Stimulated activated CD4-positive, alpha-beta T cell treated with anti-CD3 and anti-CD28 coated beads, Interleukin-12 subunit alpha, Interleukin-12 subunit beta, amount 100 ng/mL, for 48 hours (primary cell): ENCODE data around the gene SARDH.
"Not testable (repeated sequence)": the region's sequence is repeated elsewhere in the genome, so short reads cannot be mapped to it uniquely, and the experiment has no call there.

Experiments used
- DNase-seq, 3 donors: peaks; one replicate each; pipeline ENCODE4 v3.0.0-alpha.2; 2020; ENCODE audit warnings: low read depth in 2 of 3, low spot score in 1 of 3

Gene SARDH

DNA sequence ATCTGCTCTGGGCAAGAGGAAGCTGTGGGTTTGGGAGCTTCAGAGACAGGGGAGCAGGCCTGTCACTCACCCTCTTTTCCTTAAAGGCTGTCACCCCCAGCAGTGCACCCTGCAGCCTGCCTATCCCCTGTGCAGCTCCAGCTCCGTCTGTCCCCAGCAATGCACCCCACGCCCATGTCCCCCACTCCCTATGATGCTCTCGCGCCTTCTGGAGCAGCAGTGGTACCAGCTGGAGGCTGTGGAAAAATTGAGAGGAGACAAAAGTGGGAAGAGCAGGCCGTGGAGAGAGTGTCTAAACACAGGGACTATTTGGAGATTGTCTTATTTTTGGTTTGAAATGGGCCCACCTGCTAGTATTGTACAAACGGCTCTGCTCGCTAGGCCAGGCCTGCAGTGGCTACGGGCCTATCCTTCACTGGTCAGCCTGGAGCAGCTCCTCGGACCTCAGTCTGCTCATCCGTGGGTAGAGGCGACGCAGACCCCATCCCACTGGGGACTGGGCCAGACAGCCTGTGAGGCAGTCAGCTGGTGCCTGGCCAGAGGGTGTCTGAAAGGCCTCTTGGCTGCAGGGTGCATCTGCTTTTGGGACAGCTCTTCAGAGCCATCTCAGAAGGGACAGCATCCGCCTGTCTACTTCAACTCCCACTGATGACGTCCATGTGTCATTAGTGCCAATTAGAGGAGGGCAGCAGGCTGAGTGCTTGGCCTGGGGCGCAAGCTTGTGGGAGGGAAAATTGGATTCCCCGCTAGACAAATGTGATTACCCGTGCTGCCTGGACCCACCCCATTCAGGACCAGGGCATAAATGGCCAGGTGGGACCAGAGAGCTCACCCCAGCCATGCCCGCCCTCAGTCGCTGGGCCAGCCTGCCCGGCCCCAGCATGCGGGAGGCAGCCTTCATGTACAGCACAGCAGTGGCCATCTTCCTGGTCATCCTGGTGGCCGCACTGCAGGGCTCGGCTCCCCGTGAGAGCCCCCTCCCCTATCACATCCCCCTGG, 102.3 kb downstream of the SARDH start, which contains the start of gene DBH:
Gene DBH, plus strand, starts transcription at position 831 of the 999 bp plus-strand sequence. Its CDS starts 9 bp downstream, at position 840.
- DNase-seq = no peak

DNA sequence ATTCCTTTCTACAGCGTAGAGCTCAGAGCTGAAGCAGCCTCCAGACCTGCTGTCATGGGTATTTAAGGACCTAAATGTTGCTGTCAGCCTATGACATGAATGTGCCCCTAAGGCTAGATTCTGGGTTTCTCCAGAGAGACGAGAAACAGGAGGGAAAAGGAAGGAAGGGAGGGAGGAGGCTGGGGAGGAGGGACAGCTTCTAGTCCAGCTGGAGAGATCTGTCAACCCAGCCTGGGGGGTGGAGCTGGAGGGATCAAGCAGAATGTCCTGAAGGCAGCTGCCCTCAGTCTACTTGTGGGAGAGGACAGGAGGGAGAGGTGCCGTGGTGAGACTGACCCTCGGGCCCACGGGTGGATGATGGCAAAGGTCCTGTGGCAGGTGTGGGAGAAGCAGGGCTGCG, 103.1 kb downstream of the SARDH start:
- DNase-seq = no peak

DNA sequence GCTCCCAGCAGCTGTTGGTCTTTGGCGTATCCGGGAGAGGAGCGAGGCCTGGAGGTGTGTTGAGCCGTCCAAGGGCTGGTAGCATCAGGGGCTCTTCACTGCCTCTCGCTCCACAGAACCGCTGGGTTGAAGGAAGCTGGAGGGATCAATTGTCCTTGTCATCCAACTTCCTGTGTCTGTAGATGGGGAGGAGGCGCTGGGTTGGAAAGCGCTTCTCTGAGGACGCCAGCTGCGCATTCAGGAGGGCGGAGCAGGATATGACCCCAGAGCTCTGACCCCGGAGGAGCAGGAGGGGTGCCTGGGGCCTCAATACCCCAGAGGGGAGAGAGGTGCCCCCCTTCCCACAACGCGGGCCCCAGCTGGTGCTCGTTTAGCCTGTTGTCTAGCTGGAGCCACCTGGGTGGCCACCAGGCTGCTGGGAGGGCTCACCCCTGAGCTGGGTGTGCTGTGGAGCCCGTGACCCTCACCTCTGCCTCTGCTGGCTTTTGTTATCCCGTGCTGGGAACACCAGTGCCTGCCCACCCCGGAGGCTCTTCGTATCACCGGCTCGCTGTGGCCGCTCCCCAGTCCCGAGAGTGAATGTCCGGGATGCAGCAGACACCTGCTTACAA, 104.0 kb downstream of the SARDH start:
- DNase-seq = no peak

DNA sequence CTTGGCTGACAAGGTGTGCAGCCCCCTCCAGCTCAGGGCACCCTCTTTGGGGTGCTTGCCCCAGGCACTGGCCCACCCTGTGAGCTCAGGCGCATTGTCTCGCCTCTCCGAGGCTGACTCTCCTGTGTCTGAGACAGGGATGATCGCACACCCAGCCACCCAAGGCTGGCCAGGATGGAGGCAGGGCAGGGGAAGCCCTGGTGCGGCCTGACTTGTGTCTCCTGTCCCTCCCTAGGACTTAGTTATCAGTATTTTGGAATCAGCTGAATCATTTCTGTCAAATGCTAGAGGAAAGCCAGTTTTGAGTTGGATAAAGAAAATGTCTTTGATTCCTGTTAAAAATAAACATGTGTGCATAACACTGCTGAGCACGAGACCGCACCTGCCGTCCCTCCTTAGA, 104.5 kb downstream of the SARDH start:
- DNase-seq = no peak

DNA sequence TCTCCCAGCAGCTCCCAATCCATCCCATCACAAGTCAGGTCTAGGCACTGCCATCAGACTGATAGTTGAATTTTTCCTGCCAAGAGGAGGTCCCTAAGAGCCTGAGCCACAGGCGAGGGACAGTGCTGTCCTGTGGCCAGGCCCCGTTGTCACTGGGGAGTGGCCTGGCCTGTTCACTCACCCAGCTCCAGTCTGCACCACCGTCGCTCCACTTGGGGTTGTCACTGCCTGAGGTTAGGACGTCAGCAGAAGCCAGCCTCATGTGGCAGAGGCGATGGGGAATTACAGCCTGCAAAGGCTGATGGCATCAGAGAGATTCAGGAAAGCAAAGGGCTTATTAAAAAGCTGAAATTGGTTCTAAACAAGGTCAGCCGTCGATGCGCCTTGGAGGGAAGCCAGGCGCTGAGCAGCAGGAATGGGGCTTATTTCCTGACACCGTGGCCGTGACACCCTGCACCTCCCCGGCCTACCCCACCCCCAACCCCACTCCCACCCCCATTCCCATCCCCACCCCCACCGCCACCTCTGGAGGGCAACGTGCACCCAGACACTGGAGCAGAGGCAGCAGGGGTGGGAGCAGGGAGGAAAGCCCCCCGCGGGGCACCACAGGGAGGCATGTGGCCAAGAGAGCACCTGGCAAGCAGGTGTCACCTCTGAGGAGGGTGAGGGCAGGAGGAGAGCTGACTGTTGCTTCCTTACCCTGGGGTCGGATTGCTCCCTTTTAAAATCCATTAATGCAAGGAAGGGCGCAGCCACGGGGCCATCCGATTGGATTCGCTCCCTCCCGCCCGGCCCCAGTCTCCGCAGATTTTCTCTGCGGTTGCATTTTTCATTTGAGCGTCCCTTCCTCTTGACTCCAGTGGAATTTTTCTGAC, 105.1 kb downstream of the SARDH start:
- DNase-seq = no peak

DNA sequence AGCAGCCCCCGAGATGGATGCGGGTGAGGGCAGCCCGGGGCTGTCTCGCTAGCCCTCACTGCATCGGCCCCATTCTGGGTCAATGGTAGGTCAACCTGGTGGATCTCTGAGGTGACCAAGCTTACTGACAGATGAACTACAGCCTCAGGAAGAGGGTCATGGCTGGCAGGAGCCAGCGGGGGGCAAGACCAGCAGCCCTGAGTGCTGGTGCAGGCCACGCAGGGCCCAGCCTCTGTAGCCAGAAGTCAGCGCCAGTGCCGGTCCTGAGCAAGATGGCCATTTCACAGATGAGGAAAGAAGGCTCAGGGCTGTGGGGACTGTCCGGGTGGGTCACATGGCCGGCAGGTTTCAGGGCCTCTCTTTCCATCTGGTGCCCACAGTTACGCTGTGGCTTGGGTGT, 107.0 kb downstream of the SARDH start:
- no peak for DNase-seq

DNA sequence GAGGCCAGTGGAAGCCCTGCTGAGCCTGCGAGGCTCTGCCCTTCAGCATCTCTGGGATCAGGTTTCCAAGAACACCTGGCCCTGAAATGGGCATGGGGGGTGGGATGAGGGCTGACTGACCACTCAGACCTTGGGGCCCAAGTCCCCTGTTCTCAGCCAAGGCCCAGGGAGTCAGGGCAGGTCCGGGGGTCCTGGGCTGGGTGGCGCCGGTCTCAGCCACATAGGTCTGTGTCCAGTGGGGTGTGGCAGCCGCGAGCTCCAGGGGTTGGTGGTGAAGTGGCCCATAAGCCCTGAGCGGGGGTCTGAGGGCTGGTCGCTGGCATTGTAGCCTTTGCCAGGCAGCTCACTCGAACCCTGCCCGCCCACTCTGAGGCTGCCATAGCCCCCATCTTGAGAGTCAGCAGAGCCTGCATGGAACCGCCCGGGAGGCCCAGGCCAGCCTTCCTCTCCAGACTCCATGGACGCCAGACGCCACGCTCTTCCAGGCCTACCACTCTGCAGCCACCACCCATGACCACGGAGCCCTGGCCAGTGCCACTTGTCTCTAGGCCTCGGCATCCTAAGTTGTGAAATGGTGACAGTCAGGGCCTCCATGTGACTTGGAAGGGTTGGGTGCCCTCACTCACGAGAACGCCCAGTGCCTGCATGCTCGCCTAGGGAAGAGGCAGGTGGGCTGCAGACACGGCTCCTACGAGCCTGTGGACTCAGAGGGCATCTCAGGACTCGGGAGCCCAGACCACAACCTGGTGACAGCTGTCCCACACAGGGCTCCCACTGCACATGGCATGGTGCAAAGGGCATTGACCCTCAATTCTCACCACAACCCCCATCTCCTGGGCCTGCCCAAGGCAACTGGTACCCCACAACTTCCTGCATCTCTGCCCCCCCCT, 108.7 kb downstream of the SARDH start:
- DNase-seq = no peak

DNA sequence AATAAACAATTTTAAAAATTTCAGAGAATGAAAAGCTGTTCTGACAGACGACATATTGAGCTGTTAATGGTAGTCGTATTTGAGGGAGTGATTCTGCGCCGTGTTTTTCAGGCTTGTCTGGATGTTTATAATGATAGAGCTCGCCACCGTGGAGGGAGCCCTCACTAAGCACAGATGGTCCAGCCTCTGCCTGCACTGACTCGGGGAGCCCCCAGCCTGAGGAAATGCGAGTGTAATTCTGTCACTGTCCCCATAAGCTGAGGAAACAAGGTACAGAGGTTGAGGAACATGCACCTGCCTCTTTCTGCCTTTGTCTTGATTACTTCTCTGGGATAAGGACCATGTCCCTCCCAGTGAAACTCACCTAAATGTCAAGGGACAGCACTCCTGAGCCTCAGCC, 109.4 kb downstream of the SARDH start:
- no peak for DNase-seq

DNA sequence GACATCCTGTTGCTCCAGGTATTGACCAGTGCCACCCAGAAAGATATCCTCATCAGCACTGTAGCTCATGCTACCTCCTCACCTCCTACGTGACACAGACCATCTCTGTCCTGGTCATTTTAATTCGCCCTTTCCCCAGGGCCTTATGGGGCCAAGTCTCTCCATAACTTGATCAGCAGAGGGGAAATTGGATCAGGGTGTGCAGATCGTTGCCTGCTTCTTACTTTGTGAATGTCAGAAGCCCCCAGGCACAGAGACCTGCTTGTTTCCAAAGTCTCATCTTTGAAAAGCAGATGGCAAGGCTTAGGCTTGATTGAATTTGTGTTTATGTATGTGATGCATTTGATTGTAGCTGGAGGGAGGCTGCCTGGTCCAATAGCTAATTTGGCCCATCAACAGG, 110.8 kb downstream of the SARDH start:
- no peak for DNase-seq

DNA sequence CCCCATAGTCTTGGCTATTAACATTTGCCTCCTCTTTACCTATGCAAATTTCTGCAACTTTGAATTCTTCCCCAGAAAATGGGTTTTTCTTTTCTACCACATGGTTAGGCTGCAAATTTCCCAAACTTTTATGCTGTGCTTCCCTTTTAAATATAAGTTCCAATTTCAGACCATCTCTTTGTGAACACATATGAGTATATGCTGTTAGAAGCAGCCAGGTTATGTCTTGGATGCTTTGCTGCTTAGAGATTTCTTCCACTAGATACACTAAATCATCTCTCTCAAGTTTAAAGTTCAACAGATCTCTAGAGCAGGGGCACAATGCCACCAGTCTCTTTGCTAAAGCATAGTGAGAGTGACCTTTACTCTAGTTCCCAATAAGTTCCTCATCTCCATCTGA, 112.1 kb downstream of the SARDH start:
- not testable (repeated sequence) for DNase-seq

DNA sequence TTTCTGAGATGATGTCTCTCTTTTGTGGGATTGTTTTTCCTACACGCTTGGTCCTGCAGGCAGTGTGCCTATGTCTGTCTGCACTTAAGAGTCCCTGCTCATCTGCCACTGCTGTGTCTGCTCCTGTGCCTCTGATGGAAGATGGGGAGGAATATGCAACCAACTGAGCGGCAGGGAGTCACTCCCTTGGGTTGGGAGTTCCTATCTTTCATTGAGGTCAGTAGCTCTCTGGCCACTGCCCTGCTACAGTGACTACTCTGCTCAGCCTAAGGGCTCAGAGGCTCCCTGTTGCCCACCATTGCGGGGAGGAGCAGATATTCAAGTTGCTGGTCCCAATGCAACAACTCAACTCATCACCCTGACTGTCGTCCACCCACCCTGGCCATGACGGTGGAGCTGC, 115.6 kb downstream of the SARDH start:
- DNase-seq = no peak

DNA sequence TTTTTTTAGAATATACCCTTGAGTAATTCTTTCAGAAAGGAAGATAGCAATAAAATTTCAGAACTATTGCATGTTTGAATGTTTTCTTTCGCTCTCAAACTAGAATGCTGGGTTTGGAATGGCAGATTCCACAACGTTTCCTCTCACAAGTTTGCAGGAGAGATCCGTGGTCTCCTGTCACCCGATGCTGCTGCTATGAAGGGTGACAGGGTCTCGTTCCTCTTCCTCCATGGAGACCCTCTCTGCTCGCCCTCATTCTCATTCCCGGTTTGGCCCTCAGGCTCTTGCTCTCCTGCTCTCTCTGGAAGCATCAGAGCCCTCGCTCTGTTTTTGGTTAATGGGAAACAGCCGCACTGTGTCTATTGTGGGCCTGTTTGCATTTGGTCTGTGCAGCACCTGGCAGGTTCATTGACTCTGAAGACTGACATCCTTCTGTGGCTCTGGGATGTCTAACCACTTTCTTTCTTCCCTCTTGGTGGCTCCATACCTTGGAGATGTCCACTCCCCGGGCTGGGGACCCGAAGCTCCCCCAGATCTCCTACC, 116.4 kb downstream of the SARDH start:
- DNase-seq = no peak

DNA sequence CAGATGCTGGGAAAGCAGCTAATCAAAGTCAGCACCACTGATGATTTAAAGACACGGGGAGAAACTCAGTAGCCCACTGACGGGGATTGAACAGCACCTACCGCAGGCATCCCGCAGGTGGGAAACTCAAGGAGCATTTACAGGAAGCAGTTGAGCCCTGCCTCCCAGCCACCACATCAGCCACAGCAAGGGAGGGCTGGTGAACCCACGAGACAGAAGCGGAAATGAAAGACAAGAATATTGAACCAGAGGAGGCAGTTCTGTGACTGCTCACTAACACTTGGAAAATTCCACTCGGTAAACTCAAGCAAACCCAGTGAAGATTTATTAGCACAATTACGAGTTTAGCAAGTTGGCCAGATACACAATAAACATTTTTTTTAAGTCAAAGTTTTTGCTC, 118.4 kb downstream of the SARDH start:
- peak; percentile 28 to 40 (median 36) for DNase-seq

DNA sequence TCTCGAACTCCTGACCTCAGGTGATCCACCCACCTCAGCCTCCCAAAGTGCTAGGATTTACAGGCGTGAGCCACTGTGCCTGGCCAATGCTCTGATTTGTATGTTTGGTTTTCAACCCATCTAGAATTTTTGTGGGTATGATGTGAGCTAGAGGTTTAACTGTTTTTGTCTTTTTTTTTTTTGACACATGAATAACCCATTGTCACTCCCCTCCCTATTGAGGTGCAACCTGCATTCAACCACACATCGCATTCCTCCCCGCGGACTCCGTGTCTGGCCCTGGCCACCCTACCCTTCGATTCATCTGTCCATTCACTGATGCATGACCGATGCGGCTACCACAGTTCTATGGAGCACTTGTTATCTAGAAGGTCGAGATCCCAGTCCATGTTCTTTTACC, 119.4 kb downstream of the SARDH start:
- DNase-seq = no peak

DNA sequence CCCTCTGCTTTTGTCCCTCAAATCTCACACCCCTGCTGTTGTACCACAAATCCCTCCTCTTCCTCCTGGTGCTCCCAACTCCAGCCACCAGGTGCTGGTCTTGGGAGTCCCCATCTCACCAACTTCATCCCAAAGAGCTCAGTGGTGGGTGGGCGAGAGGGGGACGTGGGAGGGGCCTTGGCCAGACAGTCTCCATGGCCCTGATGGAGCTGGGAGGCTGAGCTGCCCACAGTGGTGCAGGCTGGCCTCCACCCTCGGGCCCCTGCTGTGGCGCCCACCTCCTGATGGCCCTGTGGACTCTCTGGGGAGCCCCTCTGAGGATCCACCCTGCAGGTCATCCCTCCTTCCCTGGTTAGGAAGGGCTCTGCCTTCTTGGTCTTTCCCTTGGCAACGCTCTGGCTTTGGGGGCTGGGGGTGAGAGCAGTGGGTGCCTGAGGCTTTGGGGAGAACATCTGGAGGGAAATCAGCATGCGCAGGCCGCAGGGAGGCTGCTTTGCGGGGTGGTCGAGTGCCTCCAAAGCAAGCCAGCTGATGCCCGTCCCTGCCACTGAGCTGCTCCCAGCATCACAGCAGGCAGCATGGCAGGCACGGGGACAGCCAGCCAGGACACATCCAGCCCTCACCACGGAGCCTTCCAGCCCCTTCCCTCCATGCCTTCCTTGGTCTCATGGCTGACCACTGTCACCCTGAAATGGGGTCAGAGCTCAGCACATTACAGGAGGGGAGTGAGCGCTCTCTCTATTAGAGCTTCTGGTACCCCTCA, 121.3 kb downstream of the SARDH start:
- DNase-seq = no peak

DNA sequence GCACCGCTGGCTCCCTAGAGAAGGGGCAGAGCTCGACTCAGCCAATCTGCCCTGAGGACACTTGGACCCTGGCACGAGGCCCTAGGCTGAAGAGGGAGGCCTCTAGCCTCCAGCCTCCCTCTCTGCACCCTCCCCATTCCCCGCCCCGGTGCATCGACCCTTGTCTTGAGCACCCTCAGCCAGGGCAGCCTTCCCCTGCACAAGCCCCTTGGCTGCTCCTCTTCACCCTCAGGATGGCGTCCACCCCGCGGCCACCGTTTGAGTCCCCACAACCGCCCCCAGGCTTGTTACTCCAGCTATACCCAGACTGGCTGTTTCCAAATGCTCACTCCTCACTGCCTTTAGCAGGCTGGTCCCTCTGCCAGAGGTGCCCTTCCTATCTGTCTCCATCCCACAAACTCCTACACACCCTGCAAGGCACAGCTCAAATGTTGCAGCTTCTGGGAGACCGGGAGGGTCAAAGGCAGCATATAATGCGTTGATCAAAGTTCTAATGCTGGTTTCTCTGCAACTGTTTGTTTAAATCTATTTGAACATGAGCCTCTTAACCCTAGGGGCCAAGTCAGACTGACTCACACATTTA, 122.5 kb downstream of the SARDH start:
- DNase-seq = no peak

DNA sequence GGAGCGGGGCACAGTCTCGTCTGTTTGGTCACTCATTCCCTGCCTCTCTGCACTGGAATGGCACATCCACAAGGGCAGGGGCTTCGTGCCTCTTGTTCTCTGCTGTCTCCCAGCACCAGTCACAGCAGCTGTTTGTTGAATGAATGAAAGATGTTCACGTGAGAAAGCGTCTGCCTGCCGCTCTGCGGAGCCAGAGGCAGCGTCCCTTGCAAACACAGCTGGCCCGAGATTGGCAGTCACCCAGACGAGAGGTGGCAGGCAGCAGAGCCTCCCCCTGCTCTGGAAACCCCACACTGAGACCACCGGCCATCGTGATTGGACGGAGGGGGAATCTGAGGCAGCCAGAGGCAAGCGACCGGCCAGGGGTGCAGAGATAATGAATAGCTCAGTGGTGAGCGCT, 123.0 kb downstream of the SARDH start:
- DNase-seq = no peak

DNA sequence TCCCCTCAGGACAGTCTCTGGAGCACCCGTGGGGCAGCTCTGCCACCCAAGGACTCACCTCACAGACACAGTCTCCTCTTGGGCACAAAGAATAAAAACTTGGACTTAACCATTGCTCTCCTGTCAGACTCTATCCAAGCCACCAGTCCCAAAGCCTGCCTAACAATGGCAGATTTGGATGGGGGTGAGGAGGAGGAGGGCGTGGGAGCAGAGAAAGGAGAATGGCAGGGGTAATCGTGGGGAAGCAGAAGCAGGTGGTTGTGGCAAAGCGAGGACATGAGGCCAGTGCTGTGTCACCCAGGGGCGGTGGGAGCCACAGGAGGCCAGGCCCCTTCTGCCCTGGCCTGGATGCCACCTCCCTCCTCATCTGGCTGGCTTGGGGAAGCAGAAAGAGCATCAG, 123.5 kb downstream of the SARDH start:
- DNase-seq = no peak

DNA sequence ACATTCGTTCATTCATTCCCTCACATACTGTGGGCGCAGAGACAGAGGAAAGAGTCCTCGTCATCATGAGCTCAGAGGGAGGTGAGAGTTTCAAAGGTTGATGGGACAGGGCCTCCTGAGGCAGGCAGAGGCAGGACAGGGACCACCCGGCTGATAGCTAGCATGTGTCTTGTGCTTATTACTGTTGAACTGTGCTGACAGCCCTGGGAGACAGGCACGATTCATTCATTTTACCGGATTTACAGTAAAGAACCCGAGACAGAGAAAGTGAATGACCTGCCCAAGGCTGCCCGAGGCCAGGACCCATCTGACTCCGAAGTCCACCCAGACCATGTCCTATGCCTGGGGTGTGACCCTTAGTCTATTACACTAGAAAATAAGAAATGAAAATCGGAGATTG, 124.1 kb downstream of the SARDH start:
- no peak for DNase-seq
